H1 (cell line): ENCODE measurements around the gene KIF26B. TPM values are rescaled to one million over a fixed set of nuclear protein-coding genes. Genes with fewer than 3 reads are reported as not detected.

Experiments used
- E2F6 ChIP-seq: IDR thresholded peaks from 2 replicates; pipeline ENCODE4 v1.6.1; 2012; ENCODE audit warnings: inconsistent platforms
- EGR1 ChIP-seq: IDR thresholded peaks from 2 replicates; pipeline ENCODE4 v1.6.1; 2011; ENCODE audit warnings: low read depth, low read length, borderline replicate concordance
- HDAC6 ChIP-seq: IDR thresholded peaks from one replicate; pipeline ENCODE4 v1.7.1; 2012; ENCODE audit warnings: low read depth, mild to moderate bottlenecking, inconsistent platforms, low read length, moderate library complexity
- MAX ChIP-seq: IDR thresholded peaks from 2 replicates; pipeline ENCODE4 v1.6.1; 2012; ENCODE audit warnings: inconsistent platforms
- PHF8 ChIP-seq: fragments of 200-600 bp; sonication (generic); conservative IDR thresholded peaks from 2 replicates; pipeline ENCODE4 v1.7.1; 2012; ENCODE audit warnings: low read depth, mild to moderate bottlenecking, inconsistent platforms, low read length, moderate library complexity
- POLR2A ChIP-seq, 2 experiments: IDR thresholded peaks; 1 replicate in 1 of 2; 2 replicates in 1 of 2; pipeline ENCODE4 v1.6.1; 2011; ENCODE audit warnings: low read depth in 2 of 2, low read length in 2 of 2, mild to moderate bottlenecking in 2 of 2; ENCODE audit errors: control extremely low read depth in 1 of 2
- POLR2AphosphoS5 ChIP-seq: IDR thresholded peaks from 2 replicates; pipeline ENCODE4 v1.6.1; 2011; ENCODE audit warnings: low read depth, low read length
- RFX5 ChIP-seq: IDR thresholded peaks from 2 replicates; pipeline ENCODE4 v1.6.1; 2011; ENCODE audit warnings: low read depth, low read length, improper control_type of control experiment, borderline replicate concordance
- SIRT6 ChIP-seq: IDR thresholded peaks from one replicate; pipeline ENCODE4 v1.7.1; 2012; ENCODE audit warnings: low read length, inconsistent platforms
- polyA plus RNA-seq, 7 experiments: library from polyadenylated mRNA; depleted of rRNA in 3 of 7; stranded (reverse) in 5 of 7; unstranded in 2 of 7; fragments of >200 nt in 5 of 7; fragments of 200-250 nt in 2 of 7; gene quantifications; 1 replicate in 5 of 7; 2 replicates in 1 of 7; 4 replicates in 1 of 7; pipeline versions ENCODE4 v1.2.1 to v1.2.3, GENCODE V29; 2011 to 2013; ENCODE audit warnings: missing spikeins in 2 of 7, mixed read lengths in 2 of 7
- total RNA-seq: library from RNA; stranded (reverse); fragmentation: NEBNext Ultra II Directional; extraction: Animal tissue kit (Norgen Biotek cat#: 25700); gene quantifications from 2 replicates; pipeline ENCODE4 v1.2.1, GENCODE V29; 2021

KIF26B gene
- total and polyA plus RNA-seq, 2 of the 8 experiments (the other 6 are each of a cell fraction or from before 2014, with no cell fraction given) = 0.06 to 0.28 TPM

- peak; percentile 65; the same call in 1 of the 2 replicates for TF ChIP-seq E2F6
- TF ChIP-seq HDAC6 = no peak
- TF ChIP-seq MAX = peak; percentile 84
- TF ChIP-seq RFX5 = no peak
- no peak for TF ChIP-seq EGR1
- TF ChIP-seq SIRT6 = no peak
- TF ChIP-seq PHF8 = no peak
- TF ChIP-seq POLR2AphosphoS5 = no peak
- TF ChIP-seq POLR2A (IDR thresholded peaks at IDR 0.05; ENCODE audit: control extremely low read depth in 1 of 2, low read depth in 2 of 2, low read length in 2 of 2) = no peak
Observed at GRCh38 chr1:245378745-245379144, 224.0 kb downstream of the KIF26B start (continued).
